WTC11 (cell line): ENCODE results near the gene ELAVL1.

ENCODE experiments used
- CREM ChIP-seq: sonication (generic); formaldehyde crosslinking; IDR thresholded peaks from 2 replicates; pipeline ENCODE4 v1.8.1; 2022; ENCODE audit warnings: mild to moderate bottlenecking, missing genetic modification reagents, moderate library complexity
- CTCF ChIP-seq: fragments of 200-600 bp; IDR thresholded peaks from 2 replicates; pipeline ENCODE4 v1.8.0; 2022; ENCODE audit warnings: antibody characterized with exemption
- ETV6 ChIP-seq: sonication (generic); formaldehyde crosslinking; IDR thresholded peaks from 2 replicates; pipeline ENCODE4 v1.8.1; 2022; ENCODE audit warnings: mild to moderate bottlenecking, missing genetic modification reagents
- MLX ChIP-seq: sonication (generic); formaldehyde crosslinking; IDR thresholded peaks from 2 replicates; pipeline ENCODE4 v1.8.1; 2023; ENCODE audit warnings: mild to moderate bottlenecking, missing genetic modification reagents, moderate library complexity
- SP1 ChIP-seq: sonication (generic); formaldehyde crosslinking; conservative IDR thresholded peaks from 2 replicates; pipeline ENCODE4 v1.8.1; 2022; ENCODE audit warnings: missing genetic modification reagents
- TEAD4 ChIP-seq: sonication (generic); formaldehyde crosslinking; IDR thresholded peaks from 2 replicates; pipeline ENCODE4 v1.8.0; 2022; ENCODE audit warnings: mild to moderate bottlenecking, missing genetic modification reagents
- ZNF281 ChIP-seq: sonication (generic); formaldehyde crosslinking; IDR thresholded peaks from 2 replicates; pipeline ENCODE4 v1.8.0; 2023; ENCODE audit warnings: mild to moderate bottlenecking, missing genetic modification reagents
- TF ChIP-seq, protein P1 (sequence below): sonication (generic); formaldehyde crosslinking; IDR thresholded peaks from 2 replicates; pipeline ENCODE4 v1.8.1; 2023; ENCODE audit warnings: mild to moderate bottlenecking, missing genetic modification reagents, moderate library complexity
- TF ChIP-seq, protein P2 (sequence below): sonication (generic); formaldehyde crosslinking; conservative IDR thresholded peaks from 2 replicates; pipeline ENCODE4 v1.8.1; 2022; ENCODE audit warnings: mild to moderate bottlenecking, missing genetic modification reagents

DNA sequence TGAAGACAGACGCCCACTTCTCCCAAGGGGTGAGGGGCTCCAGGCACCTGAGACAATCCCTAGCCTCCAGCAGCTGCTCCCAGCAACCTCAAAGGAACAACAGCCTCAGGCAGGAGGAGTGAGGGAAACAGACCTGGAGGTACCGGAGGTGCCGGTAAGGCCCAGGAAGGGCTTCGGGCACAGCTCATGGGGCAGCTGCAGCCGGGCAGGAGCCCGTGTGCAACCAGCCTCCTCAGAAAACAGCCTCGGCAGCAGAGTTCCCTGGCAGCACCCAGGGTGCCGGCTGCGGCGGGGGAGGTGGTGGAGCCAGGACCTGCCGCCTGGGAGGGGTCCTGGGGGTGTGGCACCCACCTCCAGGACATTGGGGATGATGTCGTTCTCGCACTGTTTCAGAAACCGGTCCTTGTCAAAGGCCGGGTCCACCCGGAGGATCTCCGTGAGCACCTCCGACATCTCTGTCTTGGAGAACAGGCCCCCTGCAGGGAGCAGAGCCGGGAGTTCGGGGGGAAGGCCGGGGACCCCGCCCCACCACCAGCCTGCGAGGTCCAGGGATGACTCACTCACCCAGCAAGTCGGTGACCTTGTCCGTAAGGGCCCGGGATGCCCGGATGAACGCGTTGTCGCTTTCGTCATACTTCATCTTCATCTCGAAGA, 73.0 kb downstream of the ELAVL1 start:
- no peak for TF ChIP-seq MLX
- TF ChIP-seq, protein P1, sequence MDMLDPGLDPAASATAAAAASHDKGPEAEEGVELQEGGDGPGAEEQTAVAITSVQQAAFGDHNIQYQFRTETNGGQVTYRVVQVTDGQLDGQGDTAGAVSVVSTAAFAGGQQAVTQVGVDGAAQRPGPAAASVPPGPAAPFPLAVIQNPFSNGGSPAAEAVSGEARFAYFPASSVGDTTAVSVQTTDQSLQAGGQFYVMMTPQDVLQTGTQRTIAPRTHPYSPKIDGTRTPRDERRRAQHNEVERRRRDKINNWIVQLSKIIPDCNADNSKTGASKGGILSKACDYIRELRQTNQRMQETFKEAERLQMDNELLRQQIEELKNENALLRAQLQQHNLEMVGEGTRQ: no peak
- TF ChIP-seq TEAD4: no peak
- TF ChIP-seq ETV6 (CRISPR knock-in tag): no peak
- TF ChIP-seq CTCF: no peak
- TF ChIP-seq ZNF281: no peak
- no peak for TF ChIP-seq CREM (CRISPR knock-in tag)
- TF ChIP-seq SP1 (CRISPR knock-in tag): no peak
- TF ChIP-seq, protein P2, sequence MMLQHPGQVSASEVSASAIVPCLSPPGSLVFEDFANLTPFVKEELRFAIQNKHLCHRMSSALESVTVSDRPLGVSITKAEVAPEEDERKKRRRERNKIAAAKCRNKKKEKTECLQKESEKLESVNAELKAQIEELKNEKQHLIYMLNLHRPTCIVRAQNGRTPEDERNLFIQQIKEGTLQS (CRISPR knock-in tag): no peak
